Hepatocyte (in vitro differentiated cells): ENCODE results near the gene KCNK15. TPM values are rescaled to one million over a fixed set of nuclear protein-coding genes. Genes with fewer than 3 reads are reported as not detected.

Source experiments
- DNase-seq: peaks from one replicate; pipeline ENCODE4 v3.0.0-alpha.2; 2016; ENCODE audit warnings: low spot score
- H2AFZ ChIP-seq: fragments of 200-600 bp; sonication (generic); 2 replicates; pipeline ENCODE4 v1.6.0; 2016; ENCODE audit warnings: antibody characterized with exemption, mild to moderate bottlenecking
- H3K27ac ChIP-seq: fragments of 200-600 bp; sonication (generic); 2 replicates; pipeline ENCODE4 v1.5.1; 2016; ENCODE audit warnings: mild to moderate bottlenecking
- H3K27me3 ChIP-seq: fragments of 200-600 bp; sonication (generic); 2 replicates; pipeline ENCODE4 v1.6.1; 2016
- H3K36me3 ChIP-seq: fragments of 200-600 bp; sonication (generic); replicated peaks from 2 replicates; pipeline ENCODE4 v1.5.1; 2016; ENCODE audit warnings: low read depth; ENCODE audit not compliant: insufficient read depth
- H3K4me1 ChIP-seq: fragments of 200-600 bp; sonication (generic); 2 replicates; pipeline ENCODE4 v1.5.1; 2016; ENCODE audit warnings: mild to moderate bottlenecking, moderate library complexity; ENCODE audit not compliant: insufficient read depth
- H3K4me2 ChIP-seq: fragments of 200-600 bp; sonication (generic); 2 replicates; pipeline ENCODE4 v1.6.0; 2016
- H3K4me3 ChIP-seq: fragments of 200-600 bp; sonication (generic); 2 replicates; pipeline ENCODE4 v1.5.1; 2016; ENCODE audit warnings: mild to moderate bottlenecking
- H3K79me2 ChIP-seq: fragments of 200-600 bp; sonication (generic); 2 replicates; pipeline ENCODE4 v1.6.0; 2017; ENCODE audit warnings: mild to moderate bottlenecking
- H3K9me2 ChIP-seq: fragments of 200-600 bp; sonication (generic); replicated peaks from 2 replicates; pipeline ENCODE4 v1.6.0; 2017; ENCODE audit warnings: mild to moderate bottlenecking; ENCODE audit not compliant: insufficient read depth
- H3K9me3 ChIP-seq: fragments of 200-600 bp; sonication (generic); 2 replicates; pipeline ENCODE4 v1.5.1; 2016; ENCODE audit warnings: low read depth, mild to moderate bottlenecking
- H4K20me1 ChIP-seq: fragments of 200-600 bp; sonication (generic); 2 replicates; pipeline ENCODE4 v1.6.0; 2016; ENCODE audit warnings: mild to moderate bottlenecking; ENCODE audit not compliant: insufficient read depth, poor library complexity, severe bottlenecking
- CTCF ChIP-seq: fragments of 200-600 bp; sonication (generic); IDR thresholded peaks from 2 replicates; pipeline ENCODE4 v1.5.1; 2016; ENCODE audit warnings: antibody characterized with exemption, mild to moderate bottlenecking; ENCODE audit not compliant: poor library complexity
- EZH2 ChIP-seq: fragments of 200-600 bp; sonication (generic); IDR thresholded peaks from 2 replicates; pipeline ENCODE4 v1.6.1; 2016; ENCODE audit warnings: antibody characterized with exemption, mild to moderate bottlenecking, borderline replicate concordance
- EZH2phosphoT487 ChIP-seq: fragments of 200-600 bp; sonication (generic); IDR thresholded peaks from one replicate; pipeline ENCODE4 v1.6.1; 2018; ENCODE audit warnings: antibody characterized with exemption, mild to moderate bottlenecking, low read depth, moderate library complexity; ENCODE audit not compliant: unreplicated experiment, severe bottlenecking
- WGBS: methylation state at CpG from one replicate; pipeline ENCODE4 v1.1.6; 2016; ENCODE audit warnings: low lambda C conversion rate; ENCODE audit errors: missing lambda C conversion rate; 5-methylcytosine and 5-hydroxymethylcytosine counted together
- polyA plus RNA-seq: library from polyadenylated mRNA; unstranded; fragments of >200 nt; fragmentation: Nextera tagmentation; extraction: Ambion mirVana; gene quantifications from 2 replicates; pipeline ENCODE4 v1.2.1, GENCODE V29; 2016
- total RNA-seq: library from RNA; depleted of rRNA; stranded (reverse); fragments of >200 nt; gene quantifications from 2 replicates; pipeline ENCODE4 v1.2.3, GENCODE V29; 2014

The KCNK15 gene
- total and polyA plus RNA-seq, 2 experiments from 2014 or later: 1.7 to 4.3 TPM

GRCh38 chr20:44770484-44771171, 25.0 kb downstream of the KCNK15 start:
- Histone ChIP-seq H3K27me3 (no peaks in the 10 kb centered on the region), H3K9me2 (no peaks in the 10 kb centered on the region), H3K36me3 (no peaks in the 10 kb centered on the region), H2AFZ (no peak overlapping the region), H3K27ac (no peak overlapping the region), H4K20me1 (no peaks in the 10 kb centered on the region), H3K4me3 (no peak overlapping the region), H3K4me2 (no peak overlapping the region), H3K4me1 (no peaks in the 10 kb centered on the region), H3K79me2 (no peaks in the 10 kb centered on the region), H3K9me3 (no peaks in the 10 kb centered on the region)
- no peak for TF ChIP-seq EZH2phosphoT487
- WGBS: 69% methylated on average over 11 of the region's 11 CpGs
- no peak for DNase-seq

- no peaks in the 10 kb centered on the region for H3K9me3 ChIP-seq
- H3K4me3 ChIP-seq: no peak overlapping the region
- H3K27me3 ChIP-seq: no peaks in the 10 kb centered on the region
- H2AFZ ChIP-seq: no peak overlapping the region
- no peaks in the 10 kb centered on the region for H3K4me1 ChIP-seq
- H3K9me2 ChIP-seq: no peaks in the 10 kb centered on the region
- H3K27ac ChIP-seq: no peak overlapping the region
- H3K79me2 ChIP-seq: no peaks in the 10 kb centered on the region
- TF ChIP-seq EZH2phosphoT487 (no peak), EZH2 (no peak), CTCF (no peak)
- 92% methylated on average over 8 of the region's 8 CpGs for WGBS
- H3K4me2 ChIP-seq: no peak overlapping the region
- H3K36me3 ChIP-seq: no peaks in the 10 kb centered on the region
- no peaks in the 10 kb centered on the region for H4K20me1 ChIP-seq
- no peak for DNase-seq
Observed at GRCh38 chr20:44771172-44771535, 25.5 kb downstream of the KCNK15 start.

GRCh38 chr20:44772636-44773035, 27.0 kb downstream of the KCNK15 start:
- H2AFZ ChIP-seq: no peak overlapping the region
- H3K4me2 ChIP-seq: no peak overlapping the region
- no peaks in the 10 kb centered on the region for H3K9me2 ChIP-seq
- no peaks in the 10 kb centered on the region for H3K79me2 ChIP-seq
- no peaks in the 10 kb centered on the region for H3K36me3 ChIP-seq
- H3K4me3 ChIP-seq: no peak overlapping the region
- TF ChIP-seq EZH2: no peak
- TF ChIP-seq CTCF: no peak
- TF ChIP-seq EZH2phosphoT487: no peak
- H4K20me1 ChIP-seq: no peaks in the 10 kb centered on the region
- no peaks in the 10 kb centered on the region for H3K9me3 ChIP-seq
- no peak for DNase-seq
- no peaks in the 10 kb centered on the region for H3K4me1 ChIP-seq
- no peak overlapping the region for H3K27ac ChIP-seq
- 69% methylated on average over 8 of the region's 8 CpGs for WGBS
- H3K27me3 ChIP-seq: no peaks in the 10 kb centered on the region

GRCh38 chr20:44773070-44773829, 27.6 kb downstream of the KCNK15 start:
- no peak for TF ChIP-seq EZH2phosphoT487
- no peak for TF ChIP-seq CTCF
- no peak for TF ChIP-seq EZH2
- Histone ChIP-seq H3K27ac (no peak overlapping the region), H3K4me3 (no peak overlapping the region), H3K4me2 (no peak overlapping the region), H3K4me1 (no peaks in the 10 kb centered on the region), H4K20me1 (no peaks in the 10 kb centered on the region), H2AFZ (no peak overlapping the region), H3K9me2 (no peaks in the 10 kb centered on the region), H3K36me3 (no peaks in the 10 kb centered on the region), H3K27me3 (no peaks in the 10 kb centered on the region), H3K79me2 (no peaks in the 10 kb centered on the region), H3K9me3 (no peaks in the 10 kb centered on the region)
- 78% methylated on average over 10 of the region's 10 CpGs for WGBS
- no peak for DNase-seq
